RPMI7951 (cell line): ENCODE data around the gene PHLDB1. TPM values are rescaled to one million over a fixed set of nuclear protein-coding genes. Genes with fewer than 3 reads are reported as not detected.
"Not testable (repeated sequence)": the region's sequence is repeated elsewhere in the genome, so short reads cannot be mapped to it uniquely, and the experiment has no call there.

ENCODE experiments used
- DNase-seq: peaks from one replicate; pipeline ENCODE4 v3.0.0-alpha.2; 2012; ENCODE audit warnings: low read depth
- total RNA-seq: library from RNA; depleted of rRNA; stranded (reverse); fragments of >200 nt; shearing (Covaris generic); gene quantifications from 2 replicates; pipeline ENCODE4 v1.2.3, GENCODE V29; 2014; rRNA removed

The PHLDB1 gene
- total RNA-seq, result 45.1 and 50.9 TPM in 2 replicates

DNA sequence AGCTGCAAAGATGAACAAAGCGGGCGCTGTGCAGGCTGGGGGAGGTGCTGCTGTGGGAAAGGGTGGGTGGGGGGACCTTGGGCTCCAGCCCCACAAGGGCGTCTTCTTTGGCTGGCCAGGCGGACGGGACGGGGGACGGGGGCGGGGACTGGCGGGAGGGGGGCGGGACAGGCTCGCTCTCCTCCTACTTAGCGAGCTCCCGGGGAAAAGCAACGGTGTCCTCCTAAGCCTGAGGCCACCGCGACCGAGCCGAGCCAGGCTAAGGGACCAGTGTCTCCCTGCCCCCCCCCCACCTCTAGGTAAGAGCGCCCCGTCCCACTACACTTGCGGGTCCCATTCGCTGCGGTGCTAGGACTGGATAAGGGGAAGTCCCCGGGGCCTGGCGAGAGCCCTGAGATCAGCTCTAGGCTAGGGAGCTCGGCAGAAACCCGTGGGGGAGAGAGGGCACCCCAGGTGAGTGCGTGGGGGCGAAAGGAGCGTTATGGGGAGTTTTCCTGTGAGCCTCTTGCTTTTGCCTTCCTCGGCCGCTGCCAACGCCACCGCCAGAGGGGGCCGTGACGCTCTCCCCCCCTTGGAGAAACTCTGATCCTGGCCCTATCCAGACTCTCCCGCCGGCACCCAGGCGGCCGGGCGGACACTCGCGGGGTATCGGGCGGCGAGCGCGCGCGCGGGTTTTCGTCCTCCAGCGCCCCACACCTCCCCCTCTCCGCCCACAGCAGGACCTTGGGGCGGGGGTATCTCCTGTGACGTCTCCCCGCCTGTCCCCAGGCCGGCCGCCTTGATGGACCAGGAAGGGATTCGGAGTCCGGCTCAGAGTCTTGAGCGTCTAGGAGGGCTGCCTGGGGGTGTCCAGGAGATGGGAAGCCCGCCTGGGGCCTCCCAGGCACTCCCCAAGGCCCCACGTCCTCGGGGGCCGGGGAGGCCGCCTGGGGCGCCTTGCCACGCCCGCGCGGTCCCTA lies at the start of gene PHLDB1:
PHLDB1 (plus strand) TSS at position 215 of the 959 bp plus-strand sequence. CDS start 6,222 bp downstream, outside the sequence.
- DNase-seq, result peak; percentile 73

- no peak for DNase-seq
Measured at GRCh38 chr11:118560806-118561205, 46.6 kb upstream of the PHLDB1 start.

GRCh38 chr11:118565051-118565450 lies 42.4 kb upstream of the PHLDB1 start:
- peak; percentile 13 for DNase-seq

GRCh38 chr11:118569670-118570069 lies 37.7 kb upstream of the PHLDB1 start:
- DNase-seq, result no peak

- no peak for DNase-seq
Measured at GRCh38 chr11:118570787-118571186, 36.6 kb upstream of the PHLDB1 start.

GRCh38 chr11:118571701-118572060 lies 35.7 kb upstream of the PHLDB1 start:
- not testable (repeated sequence) for DNase-seq

DNA sequence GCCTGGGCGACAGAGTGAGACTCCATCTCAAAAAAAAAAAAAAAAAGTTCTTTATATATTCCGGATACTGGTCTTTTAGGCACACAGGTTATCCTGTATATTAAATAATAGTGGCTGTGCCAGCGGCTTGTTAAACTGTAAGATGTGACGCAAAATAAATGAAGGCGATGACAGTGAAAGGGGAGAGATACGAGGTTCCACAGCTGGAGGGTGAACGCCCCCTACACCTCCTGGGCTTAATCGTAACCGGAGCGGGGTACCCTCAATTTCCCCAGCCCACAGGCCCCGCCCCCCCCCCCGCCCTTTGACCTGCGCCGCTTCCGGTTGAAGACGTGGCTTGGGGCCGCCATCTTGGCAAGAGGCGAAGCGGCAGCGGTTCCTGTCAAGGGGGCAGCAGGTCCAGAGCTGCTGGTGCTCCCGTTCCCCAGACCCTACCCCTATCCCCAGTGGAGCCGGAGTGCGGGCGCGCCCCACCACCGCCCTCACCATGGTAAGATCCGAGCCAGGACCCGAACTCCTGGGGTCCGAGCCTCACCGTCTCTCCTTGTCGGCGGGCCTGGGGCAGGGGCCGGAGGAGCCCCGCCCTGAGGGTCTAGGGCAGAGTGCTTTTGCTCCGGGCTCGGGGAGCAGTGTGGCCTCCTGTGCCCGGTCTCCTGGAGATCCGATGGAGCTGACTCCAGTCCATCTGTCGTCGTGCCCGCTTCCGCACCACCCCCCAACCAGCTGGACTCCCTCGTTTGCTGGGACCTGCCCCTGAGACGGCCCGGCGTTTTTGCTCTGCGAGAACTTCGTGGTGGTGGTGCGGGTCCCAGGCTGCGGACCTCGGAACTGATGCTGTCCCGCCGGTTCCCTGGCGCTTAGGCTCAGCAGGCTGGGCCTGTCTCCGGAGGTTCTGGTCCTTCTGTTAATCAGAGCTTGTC lies 35.1 kb upstream of the PHLDB1 start, which contains the start of gene ARCN1:
ARCN1 (plus strand) TSS at position 349 of the 920 bp plus-strand sequence; CDS start at position 488, 139 bp downstream.
- peak; percentile 76 for DNase-seq

- peak; percentile 57 for DNase-seq
Measured at GRCh38 chr11:118572981-118573550, 34.3 kb upstream of the PHLDB1 start.

- DNase-seq, result no peak
Measured at GRCh38 chr11:118574636-118575035, 32.8 kb upstream of the PHLDB1 start.

DNA sequence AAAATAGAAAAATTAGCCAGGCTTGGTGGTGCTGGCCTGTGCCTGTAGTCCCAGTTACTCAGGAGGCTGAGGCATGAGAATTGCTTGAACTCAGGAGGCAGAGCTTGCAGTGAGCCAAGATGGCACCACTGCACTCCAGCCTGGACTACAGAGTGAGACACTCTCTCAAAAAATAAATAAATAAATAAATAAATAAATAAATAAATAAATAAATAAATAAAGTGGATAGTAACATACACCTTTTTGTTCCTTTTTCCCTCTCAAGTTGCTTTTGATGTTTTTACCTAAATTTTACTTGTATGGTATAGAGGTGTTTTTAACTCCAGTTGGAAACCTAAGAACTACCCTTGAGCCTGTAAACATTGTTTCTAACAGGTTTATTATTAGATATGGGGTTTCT lies 29.4 kb upstream of the PHLDB1 start:
- DNase-seq, result not testable (repeated sequence)

GRCh38 chr11:118581057-118581456 lies 26.4 kb upstream of the PHLDB1 start:
- no peak for DNase-seq

- no peak for DNase-seq
Measured at GRCh38 chr11:118587952-118588351, 19.5 kb upstream of the PHLDB1 start.

DNA sequence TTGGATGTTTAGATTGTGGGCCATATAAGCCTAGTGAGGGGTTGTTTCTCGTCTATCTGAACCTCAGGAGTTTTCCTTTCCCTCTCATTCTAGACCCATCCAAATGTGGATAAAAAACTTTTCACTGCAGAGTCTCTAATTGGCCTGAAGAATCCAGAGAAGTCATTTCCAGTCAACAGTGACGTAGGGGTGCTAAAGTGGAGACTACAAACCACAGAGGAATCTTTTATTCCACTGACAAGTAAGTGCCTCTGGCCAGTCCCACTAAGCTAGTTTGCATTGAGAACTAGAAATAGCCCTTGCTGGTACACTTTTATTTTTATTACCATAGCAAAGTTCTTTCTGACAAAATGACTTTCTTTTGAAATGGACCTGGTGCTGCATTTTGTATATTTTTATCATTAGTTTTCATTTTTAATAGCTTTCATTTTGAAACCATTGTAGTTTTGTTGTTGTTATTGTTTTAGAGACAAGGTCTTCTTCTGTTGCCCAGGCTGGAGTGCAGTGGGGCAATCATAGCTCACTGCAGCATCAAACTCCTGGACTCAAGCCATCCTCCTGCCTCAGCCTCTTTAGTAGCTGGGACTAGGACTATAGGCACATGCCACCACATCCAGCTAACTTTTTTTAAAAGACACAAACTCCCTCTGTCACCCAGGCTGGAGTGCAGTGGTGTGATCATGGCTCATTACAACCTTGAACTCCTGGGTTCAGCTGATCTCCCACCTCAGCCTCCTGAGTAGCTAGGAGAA lies 14.6 kb upstream of the PHLDB1 start:
- DNase-seq, result peak; percentile 18

- DNase-seq, result peak; percentile 51
Measured at GRCh38 chr11:118594984-118595383, 12.4 kb upstream of the PHLDB1 start.

GRCh38 chr11:118596224-118597146 lies 10.9 kb upstream of the PHLDB1 start:
- DNase-seq, result no peak

DNA sequence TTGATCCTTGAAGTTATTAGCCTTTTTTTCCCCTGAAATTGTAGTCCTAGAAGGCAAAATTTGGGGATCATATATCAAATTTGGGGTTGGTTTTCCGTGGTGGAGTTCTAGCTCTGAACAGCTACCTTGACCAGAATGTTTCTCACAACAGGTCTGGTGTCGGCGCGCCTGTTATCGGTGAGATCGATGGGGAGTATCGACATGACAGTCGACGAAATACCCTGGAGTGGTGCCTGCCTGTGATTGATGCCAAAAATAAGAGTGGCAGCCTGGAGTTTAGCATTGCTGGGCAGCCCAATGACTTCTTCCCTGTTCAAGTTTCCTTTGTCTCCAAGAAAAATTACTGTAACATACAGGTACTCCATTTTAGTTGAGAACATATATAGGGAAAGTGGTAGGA lies 9.9 kb upstream of the PHLDB1 start:
- DNase-seq, result no peak

DNA sequence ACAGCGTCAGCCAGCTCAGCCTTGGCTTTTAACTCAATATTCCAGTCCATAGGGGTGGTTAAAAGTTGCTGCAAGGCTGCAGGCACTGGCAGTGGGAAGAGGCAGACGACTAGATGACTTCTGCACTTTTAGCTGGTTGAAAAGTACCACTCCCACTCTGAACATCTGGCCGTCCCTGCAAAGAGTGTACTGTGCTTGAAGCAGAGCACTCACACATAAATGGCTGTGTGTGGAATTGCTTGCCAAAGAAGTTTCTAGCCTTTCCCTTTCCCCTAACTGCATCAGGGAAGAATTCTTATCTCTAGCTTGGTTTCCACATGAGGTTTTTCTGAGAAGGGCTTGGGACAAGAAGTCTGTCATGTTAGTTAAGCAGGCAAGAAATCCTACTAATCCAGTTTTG lies 5.1 kb upstream of the PHLDB1 start:
- DNase-seq, result no peak

- not testable (repeated sequence) for DNase-seq
Measured at GRCh38 chr11:118603709-118604108, 3.7 kb upstream of the PHLDB1 start.

- DNase-seq, result no peak
Measured at GRCh38 chr11:118604566-118604965, 2.8 kb upstream of the PHLDB1 start.
